K562 (cell line): ENCODE results near the gene RCOR2. TPM values are rescaled to one million over a fixed set of nuclear protein-coding genes. Genes with fewer than 3 reads are reported as not detected.

Experiments used
- CEBPB ChIP-seq: fragments of 450-650 bp; IDR thresholded peaks from 2 replicates; pipeline ENCODE4 v1.6.1; 2016; ENCODE audit warnings: missing genetic modification characterization, missing compliant biosample characterization
- CREBBP ChIP-seq: IDR thresholded peaks from one replicate; pipeline ENCODE4 v1.6.1; 2012; ENCODE audit warnings: low read depth, mild to moderate bottlenecking, control low read depth, inconsistent platforms, low read length
- GTF2E2 ChIP-seq: fragments of 200-800 bp; sonication (Bioruptor generic); IDR thresholded peaks from 2 replicates; pipeline ENCODE4 v1.6.1; 2016; ENCODE audit warnings: missing genetic modification characterization, missing compliant biosample characterization
- HDAC3 ChIP-seq: fragments of 450-650 bp; IDR thresholded peaks from 2 replicates; pipeline ENCODE4 v1.6.1; 2018; ENCODE audit warnings: borderline replicate concordance, mild to moderate bottlenecking, moderate library complexity; ENCODE audit not compliant: partially characterized antibody
- KDM4B ChIP-seq, 2 experiments: fragments of 450-650 bp in 1 of 2; sonication (generic) in 1 of 2; IDR thresholded peaks; 2 replicates each; pipeline ENCODE4 v1.6.1; 2016 to 2017; ENCODE audit warnings: borderline replicate concordance in 2 of 2, antibody characterized with exemption in 1 of 2, low read depth in 1 of 2, mild to moderate bottlenecking in 1 of 2
- NEUROD1 ChIP-seq: fragments of 150-350 bp; IDR thresholded peaks from 2 replicates; pipeline ENCODE4 v1.6.1; 2014; ENCODE audit warnings: borderline replicate concordance, low read length, low read depth; ENCODE audit not compliant: partially characterized antibody
- NONO ChIP-seq, 2 experiments: fragments of 200-400 bp in 1 of 2; fragments of 450-650 bp in 1 of 2; formaldehyde crosslinking in 1 of 2; IDR thresholded peaks; 2 replicates each; pipeline ENCODE4 v1.6.1; 2017; ENCODE audit warnings: low read depth in 2 of 2, mild to moderate bottlenecking in 2 of 2, moderate library complexity in 2 of 2, low read length in 1 of 2
- NR2C1 ChIP-seq, 2 experiments: fragments of 450-650 bp; IDR thresholded peaks; 2 replicates each; pipeline ENCODE4 v1.6.1; 2017; ENCODE audit warnings: mild to moderate bottlenecking in 2 of 2, antibody characterized with exemption in 1 of 2, inconsistent platforms in 1 of 2, missing compliant biosample characterization in 1 of 2, missing genetic modification characterization in 1 of 2
- SMARCC2 ChIP-seq: fragments of 450-650 bp; IDR thresholded peaks from 2 replicates; pipeline ENCODE4 v1.6.1; 2017; ENCODE audit warnings: antibody characterized with exemption, moderate library complexity, mild to moderate bottlenecking, low read depth
- SREBF1 ChIP-seq: fragments of 150-350 bp; IDR thresholded peaks from 2 replicates; pipeline ENCODE4 v1.6.1; 2014; ENCODE audit warnings: antibody characterized with exemption, low read depth, low read length, borderline replicate concordance
- STAT5B ChIP-seq: fragments of 250-450 bp; sonication (Bioruptor Pico); IDR thresholded peaks from 2 replicates; pipeline ENCODE4 v1.8.0; 2021; ENCODE audit warnings: mild to moderate bottlenecking, inconsistent platforms
- TAF15 ChIP-seq: fragments of 200-400 bp; formaldehyde crosslinking; IDR thresholded peaks from 2 replicates; pipeline ENCODE4 v1.6.1; 2017; ENCODE audit warnings: mild to moderate bottlenecking, low read depth, low read length, moderate library complexity
- ZNF232 ChIP-seq: sonication (generic); formaldehyde crosslinking; IDR thresholded peaks from 2 replicates; pipeline ENCODE4 v1.8.0; 2022; ENCODE audit warnings: mild to moderate bottlenecking, missing genetic modification reagents
- ZNF431 ChIP-seq: sonication (generic); formaldehyde crosslinking; IDR thresholded peaks from 2 replicates; pipeline ENCODE4 v1.8.0; 2022; ENCODE audit warnings: mild to moderate bottlenecking, missing genetic modification reagents
- ZNF584 ChIP-seq: fragments of 200-800 bp; sonication (Bioruptor generic); IDR thresholded peaks from 2 replicates; pipeline ENCODE4 v1.6.1; 2016; ENCODE audit warnings: low read depth, mild to moderate bottlenecking, missing genetic modification characterization, missing compliant biosample characterization
- ZNF696 ChIP-seq: fragments of 250-450 bp; sonication (Bioruptor Pico); conservative IDR thresholded peaks from 2 replicates; pipeline ENCODE4 v1.4.0; 2020; ENCODE audit warnings: mild to moderate bottlenecking, moderate library complexity
- ZSCAN32 ChIP-seq: fragments of 450-650 bp; formaldehyde crosslinking; IDR thresholded peaks from 2 replicates; pipeline ENCODE4 v1.4.0; 2020; ENCODE audit warnings: mild to moderate bottlenecking, moderate library complexity
- polyA plus RNA-seq, 8 experiments: library from polyadenylated mRNA; depleted of rRNA in 4 of 8; stranded (reverse) in 5 of 8; unstranded in 3 of 8; fragments of >200 nt; fragmentation: Nextera tagmentation in 2 of 8; fragmentation: Illumina TruSeq in 1 of 8; extraction: Ambion mirVana in 2 of 8; extraction: Trizol in 1 of 8; gene quantifications; 2 replicates each; pipeline versions ENCODE4 v1.2.1 to v1.2.3, GENCODE V29; 2011 to 2014; ENCODE audit warnings: inconsistent platforms in 1 of 8, missing spikeins in 1 of 8
- total RNA-seq, 7 experiments: library from RNA; depleted of rRNA in 6 of 7; stranded (reverse); fragments of >200 nt in 6 of 7; fragmentation: Illumina TruSeq in 2 of 7; extraction: Trizol in 2 of 7; gene quantifications; 2 replicates each; pipeline versions ENCODE4 v1.2.1 to v1.2.3, GENCODE V29; 2011 to 2021; ENCODE audit warnings: low replicate concordance in 1 of 7
- TF ChIP-seq, protein P1 (sequence below): fragments of 250-450 bp; sonication (Bioruptor Pico); IDR thresholded peaks from 2 replicates; pipeline ENCODE4 v1.5.0; 2021
- TF ChIP-seq, protein P2 (sequence below), 2 experiments: fragments of 450-650 bp; IDR thresholded peaks; 2 replicates each; pipeline ENCODE4 v1.6.1; 2016
- TF ChIP-seq, protein P3 (sequence below): fragments of 450-650 bp; IDR thresholded peaks from one replicate; pipeline ENCODE4 v1.6.1; 2018; ENCODE audit warnings: mild to moderate bottlenecking, moderate library complexity; ENCODE audit not compliant: partially characterized antibody
- TF ChIP-seq, protein P4 (sequence below): fragments of 450-650 bp; IDR thresholded peaks from 2 replicates; pipeline ENCODE4 v1.6.1; 2016

Gene RCOR2
- total and polyA plus RNA-seq, 9 of the 15 experiments (the other 6 are each of a cell fraction or from before 2014, with no cell fraction given), result 0.04 to 6.5 (median 2.5) TPM; not detected in 1

DNA sequence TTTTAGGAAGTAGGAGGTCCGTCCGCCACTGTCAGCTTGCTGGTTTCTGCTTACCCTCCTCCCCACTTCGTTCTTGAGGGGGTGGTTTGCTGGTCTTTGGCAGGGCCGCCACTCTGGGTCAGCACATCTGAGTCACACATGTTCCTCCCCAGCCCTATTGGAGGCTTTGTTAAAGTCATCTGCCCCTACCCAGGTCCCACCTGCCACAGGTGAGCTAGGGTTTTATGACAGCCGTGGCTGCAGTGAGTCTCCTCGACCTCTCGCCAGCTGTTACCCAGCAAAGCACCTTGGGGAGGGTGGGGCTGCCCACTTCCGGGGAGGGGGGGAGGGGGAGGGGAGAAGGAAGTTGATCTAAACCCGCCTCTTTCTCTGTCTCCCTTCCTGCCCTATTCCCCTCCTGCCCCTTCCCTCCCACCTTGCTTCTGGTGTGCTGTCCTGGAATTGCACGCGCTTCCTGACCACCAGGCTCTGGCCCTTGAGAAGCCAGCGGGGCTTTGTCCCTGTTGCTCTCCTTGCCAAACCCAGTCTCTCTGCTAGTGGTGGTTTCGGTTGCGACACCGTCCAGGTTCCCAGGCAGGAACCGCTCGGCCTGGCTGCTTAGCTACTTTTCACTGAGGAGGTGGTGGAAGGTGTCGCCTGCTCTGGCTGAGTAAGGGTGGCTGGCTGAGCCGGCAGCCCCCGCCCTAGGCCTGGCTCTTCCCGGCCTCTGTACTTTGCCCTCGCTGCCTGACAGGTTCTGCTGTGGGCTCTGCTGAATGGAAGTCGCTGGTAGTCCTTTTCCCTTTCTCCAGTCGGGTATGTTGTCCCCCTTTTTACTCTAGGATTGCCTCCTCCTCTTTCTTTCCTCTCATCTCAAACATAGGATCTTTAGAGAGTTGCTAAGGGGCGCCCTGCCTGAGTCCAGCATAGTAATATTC, 28.5 kb downstream of the RCOR2 start (continued):
- TF ChIP-seq NONO (IDR thresholded peaks at IDR 0.05; ENCODE audit: low read depth in 2 of 2, low read length in 1 of 2) (no peak), ZSCAN32 (CRISPR knock-in tag) (no peak), TAF15 (no peak), CEBPB (tag) (peak; percentile 95), ZNF584 (CRISPR knock-in tag) (no peak), ZNF232 (CRISPR knock-in tag) (no peak), NEUROD1 (no peak), ZNF696 (CRISPR knock-in tag) (no peak), HDAC3 (no peak), NR2C1 (IDR thresholded peaks at IDR 0.05) (peak; percentile 38; the same call in 1 of the 2 replicates), NR2C1 (tag; IDR thresholded peaks at IDR 0.05) (no peak), STAT5B (CRISPR knock-in tag) (no peak), GTF2E2 (no peak), CREBBP (no peak), ZNF431 (no peak), SREBF1 (no peak), SMARCC2 (no peak), KDM4B (IDR thresholded peaks at IDR 0.05; ENCODE audit: borderline replicate concordance in 2 of 2, low read depth in 1 of 2) (no peak; a peak in 1 of 4 replicates)
- TF ChIP-seq, protein P1, sequence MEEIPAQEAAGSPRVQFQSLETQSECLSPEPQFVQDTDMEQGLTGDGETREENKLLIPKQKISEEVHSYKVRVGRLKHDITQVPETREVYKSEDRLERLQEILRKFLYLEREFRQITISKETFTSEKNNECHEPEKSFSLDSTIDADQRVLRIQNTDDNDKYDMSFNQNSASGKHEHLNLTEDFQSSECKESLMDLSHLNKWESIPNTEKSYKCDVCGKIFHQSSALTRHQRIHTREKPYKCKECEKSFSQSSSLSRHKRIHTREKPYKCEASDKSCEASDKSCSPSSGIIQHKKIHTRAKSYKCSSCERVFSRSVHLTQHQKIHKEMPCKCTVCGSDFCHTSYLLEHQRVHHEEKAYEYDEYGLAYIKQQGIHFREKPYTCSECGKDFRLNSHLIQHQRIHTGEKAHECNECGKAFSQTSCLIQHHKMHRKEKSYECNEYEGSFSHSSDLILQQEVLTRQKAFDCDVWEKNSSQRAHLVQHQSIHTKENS (CRISPR knock-in tag), result no peak
- TF ChIP-seq, protein P2, sequence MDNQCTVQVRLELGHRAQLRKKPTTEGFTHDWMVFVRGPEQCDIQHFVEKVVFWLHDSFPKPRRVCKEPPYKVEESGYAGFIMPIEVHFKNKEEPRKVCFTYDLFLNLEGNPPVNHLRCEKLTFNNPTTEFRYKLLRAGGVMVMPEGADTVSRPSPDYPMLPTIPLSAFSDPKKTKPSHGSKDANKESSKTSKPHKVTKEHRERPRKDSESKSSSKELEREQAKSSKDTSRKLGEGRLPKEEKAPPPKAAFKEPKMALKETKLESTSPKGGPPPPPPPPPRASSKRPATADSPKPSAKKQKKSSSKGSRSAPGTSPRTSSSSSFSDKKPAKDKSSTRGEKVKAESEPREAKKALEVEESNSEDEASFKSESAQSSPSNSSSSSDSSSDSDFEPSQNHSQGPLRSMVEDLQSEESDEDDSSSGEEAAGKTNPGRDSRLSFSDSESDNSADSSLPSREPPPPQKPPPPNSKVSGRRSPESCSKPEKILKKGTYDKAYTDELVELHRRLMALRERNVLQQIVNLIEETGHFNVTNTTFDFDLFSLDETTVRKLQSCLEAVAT (IDR thresholded peaks at IDR 0.05), result no peak
- TF ChIP-seq, protein P3, sequence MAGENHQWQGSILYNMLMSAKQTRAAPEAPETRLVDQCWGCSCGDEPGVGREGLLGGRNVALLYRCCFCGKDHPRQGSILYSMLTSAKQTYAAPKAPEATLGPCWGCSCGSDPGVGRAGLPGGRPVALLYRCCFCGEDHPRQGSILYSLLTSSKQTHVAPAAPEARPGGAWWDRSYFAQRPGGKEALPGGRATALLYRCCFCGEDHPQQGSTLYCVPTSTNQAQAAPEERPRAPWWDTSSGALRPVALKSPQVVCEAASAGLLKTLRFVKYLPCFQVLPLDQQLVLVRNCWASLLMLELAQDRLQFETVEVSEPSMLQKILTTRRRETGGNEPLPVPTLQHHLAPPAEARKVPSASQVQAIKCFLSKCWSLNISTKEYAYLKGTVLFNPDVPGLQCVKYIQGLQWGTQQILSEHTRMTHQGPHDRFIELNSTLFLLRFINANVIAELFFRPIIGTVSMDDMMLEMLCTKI, result no peak
- TF ChIP-seq, protein P4, sequence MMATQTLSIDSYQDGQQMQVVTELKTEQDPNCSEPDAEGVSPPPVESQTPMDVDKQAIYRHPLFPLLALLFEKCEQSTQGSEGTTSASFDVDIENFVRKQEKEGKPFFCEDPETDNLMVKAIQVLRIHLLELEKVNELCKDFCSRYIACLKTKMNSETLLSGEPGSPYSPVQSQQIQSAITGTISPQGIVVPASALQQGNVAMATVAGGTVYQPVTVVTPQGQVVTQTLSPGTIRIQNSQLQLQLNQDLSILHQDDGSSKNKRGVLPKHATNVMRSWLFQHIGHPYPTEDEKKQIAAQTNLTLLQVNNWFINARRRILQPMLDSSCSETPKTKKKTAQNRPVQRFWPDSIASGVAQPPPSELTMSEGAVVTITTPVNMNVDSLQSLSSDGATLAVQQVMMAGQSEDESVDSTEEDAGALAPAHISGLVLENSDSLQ, result no peak
